ENCODE results near the gene BRSK1.
A peak's percentile ranks its signal among the peaks of the same experiment; 100 is the strongest.

Gene BRSK1

DNA sequence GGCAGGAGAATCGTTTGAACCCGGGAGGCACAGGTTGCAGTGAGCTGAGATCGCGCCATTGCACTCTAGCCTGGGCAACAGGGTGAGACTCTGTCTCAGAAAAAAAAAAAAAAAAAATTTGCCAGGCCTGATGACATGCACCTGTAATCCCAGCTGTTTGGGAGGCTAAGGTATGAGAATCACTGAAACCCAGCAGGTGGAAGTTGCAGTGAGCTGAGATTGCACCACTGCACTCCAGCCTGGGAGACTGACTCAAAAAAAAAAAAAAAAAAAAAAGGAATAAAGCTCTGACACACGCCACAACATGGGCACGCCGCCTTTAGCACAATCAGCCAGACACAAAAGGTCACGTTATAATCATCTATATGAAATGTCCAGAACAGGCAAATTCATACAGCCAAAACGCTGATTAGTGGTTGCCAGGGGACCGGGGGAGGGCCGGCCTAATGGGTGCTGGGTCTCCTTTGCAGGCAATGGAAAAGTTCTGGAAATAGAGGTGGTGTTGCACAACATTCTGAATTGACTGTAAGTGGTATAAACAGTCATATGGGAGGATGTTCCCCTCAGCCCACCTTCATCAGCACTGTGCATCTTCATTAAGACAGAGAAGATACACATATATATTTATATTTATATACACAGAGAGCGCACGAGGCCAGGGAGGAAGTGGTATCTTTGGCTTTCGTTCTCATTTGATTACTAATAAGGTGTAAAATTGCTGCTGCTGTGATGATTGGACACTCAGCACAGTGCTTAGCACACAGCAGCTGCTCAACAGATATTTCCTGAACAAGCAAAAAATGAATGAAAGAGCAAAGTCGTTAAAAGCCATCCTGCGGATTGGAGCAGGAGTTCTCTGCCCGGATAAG is 7.7 kb upstream of the BRSK1 start:
- TF ChIP-seq, protein P1, sequence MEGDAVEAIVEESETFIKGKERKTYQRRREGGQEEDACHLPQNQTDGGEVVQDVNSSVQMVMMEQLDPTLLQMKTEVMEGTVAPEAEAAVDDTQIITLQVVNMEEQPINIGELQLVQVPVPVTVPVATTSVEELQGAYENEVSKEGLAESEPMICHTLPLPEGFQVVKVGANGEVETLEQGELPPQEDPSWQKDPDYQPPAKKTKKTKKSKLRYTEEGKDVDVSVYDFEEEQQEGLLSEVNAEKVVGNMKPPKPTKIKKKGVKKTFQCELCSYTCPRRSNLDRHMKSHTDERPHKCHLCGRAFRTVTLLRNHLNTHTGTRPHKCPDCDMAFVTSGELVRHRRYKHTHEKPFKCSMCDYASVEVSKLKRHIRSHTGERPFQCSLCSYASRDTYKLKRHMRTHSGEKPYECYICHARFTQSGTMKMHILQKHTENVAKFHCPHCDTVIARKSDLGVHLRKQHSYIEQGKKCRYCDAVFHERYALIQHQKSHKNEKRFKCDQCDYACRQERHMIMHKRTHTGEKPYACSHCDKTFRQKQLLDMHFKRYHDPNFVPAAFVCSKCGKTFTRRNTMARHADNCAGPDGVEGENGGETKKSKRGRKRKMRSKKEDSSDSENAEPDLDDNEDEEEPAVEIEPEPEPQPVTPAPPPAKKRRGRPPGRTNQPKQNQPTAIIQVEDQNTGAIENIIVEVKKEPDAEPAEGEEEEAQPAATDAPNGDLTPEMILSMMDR (IDR thresholded peaks at IDR 0.05; ENCODE audit: insufficient read depth, low read depth, low read length, missing control alignments), result no peak
- no peak overlapping the region for H3K4me3 ChIP-seq (ENCODE audit: low read length)
- DNase-seq (ENCODE audit: low read depth), result no peak

DNA sequence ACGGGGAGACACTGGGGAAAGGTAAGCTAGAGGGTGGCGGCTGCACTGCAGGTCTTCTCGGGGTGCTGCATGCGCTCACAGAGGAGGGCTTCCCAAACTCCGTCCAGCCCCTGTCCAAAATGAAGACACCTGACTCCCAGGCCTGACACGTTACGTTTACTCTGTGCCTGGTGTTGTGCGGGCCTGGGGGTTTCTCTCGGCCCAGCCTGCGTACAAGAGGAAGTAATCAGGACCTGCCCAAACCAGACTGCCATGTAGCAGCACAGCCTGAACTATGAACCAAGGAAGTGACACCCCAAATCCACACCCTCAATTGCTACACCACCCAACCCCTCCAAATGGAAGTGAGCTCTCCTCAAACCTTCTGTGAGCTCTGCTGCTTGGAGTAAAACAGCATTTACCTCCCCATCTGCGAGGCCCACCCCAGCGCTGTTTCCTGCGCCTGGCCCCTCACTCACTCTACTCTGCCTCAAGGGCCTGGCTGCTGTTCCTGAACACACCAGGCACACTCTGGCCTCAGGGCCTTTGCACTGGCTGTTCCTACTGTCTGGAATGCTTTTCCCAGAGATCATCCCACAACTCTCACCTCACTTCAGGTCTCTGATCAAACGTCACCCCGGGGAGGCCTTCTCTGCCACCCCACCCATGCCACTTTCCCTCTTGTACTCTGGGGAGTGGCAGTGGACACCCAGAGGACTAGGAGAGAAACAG is 6.9 kb upstream of the BRSK1 start:
- no peak overlapping the region for H3K4me3 ChIP-seq (ENCODE audit: low read length)
- DNase-seq (ENCODE audit: low read depth), result no peak
- TF ChIP-seq, protein P1 (IDR thresholded peaks at IDR 0.05; ENCODE audit: insufficient read depth, low read depth, low read length, missing control alignments), result no peak

DNA sequence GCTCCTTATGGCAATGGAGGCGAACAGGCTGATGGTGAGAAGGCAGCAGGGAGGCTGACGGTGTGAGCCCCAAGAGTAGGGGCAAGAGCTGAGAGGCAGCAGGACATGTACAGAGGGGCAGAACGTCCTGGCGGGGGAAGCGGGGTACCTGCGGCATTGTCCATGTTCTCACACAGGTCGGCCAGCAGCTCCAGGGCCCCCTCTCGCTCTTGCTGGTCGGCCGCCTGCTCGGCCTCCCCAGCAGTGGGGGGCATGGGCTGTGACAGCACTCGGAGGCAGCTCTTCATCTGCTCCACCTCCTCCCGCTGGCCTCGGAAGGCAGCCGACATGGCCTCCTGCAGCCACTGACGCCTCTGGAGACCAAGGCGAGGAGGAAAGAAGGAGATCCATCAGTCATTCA is 6.3 kb upstream of the BRSK1 start:
- H3K4me3 ChIP-seq (ENCODE audit: low read length), result no peak overlapping the region
- DNase-seq (ENCODE audit: low read depth), result no peak
- TF ChIP-seq, protein P1 (IDR thresholded peaks at IDR 0.05; ENCODE audit: insufficient read depth, low read depth, low read length, missing control alignments), result no peak

DNA sequence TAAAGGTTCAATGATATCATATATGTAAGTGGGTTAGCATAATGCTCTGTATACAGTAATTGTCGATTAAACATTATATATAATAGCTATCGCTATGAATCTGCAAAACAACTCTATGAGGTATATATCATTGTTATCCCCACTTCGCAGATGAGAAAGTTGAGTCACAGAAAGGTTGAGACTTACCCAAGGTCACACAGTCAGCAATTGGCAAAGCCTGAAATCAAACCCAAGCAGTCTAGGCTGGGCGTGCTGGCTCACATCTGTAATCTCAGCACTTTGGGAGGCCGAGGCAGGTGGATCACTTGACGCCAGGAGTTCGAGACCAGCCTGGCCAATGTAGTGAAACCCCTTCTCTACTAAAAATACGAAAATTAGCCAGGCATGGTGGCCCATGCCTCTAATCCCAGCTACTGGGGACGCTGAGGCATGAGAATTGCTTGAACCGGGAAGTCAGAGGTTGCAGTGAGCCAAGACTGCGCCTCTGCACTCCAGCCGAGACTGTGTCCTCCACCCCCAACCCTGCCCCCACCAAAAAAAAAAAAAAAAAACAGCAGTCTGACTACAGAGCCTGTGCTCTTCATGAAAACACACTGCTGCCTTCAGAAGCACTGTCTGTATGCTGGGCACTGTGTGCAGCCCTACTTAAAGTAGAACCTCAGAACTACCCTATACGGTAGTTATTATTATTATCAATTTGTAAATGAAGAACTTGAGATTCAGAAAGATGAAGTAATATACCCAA is 5.2 kb upstream of the BRSK1 start:
- H3K4me3 ChIP-seq (ENCODE audit: low read length), result peak overlapping the region; percentile 94
- TF ChIP-seq, protein P1 (IDR thresholded peaks at IDR 0.05; ENCODE audit: insufficient read depth, low read depth, low read length, missing control alignments), result no peak
- DNase-seq (ENCODE audit: low read depth), result no peak

DNA sequence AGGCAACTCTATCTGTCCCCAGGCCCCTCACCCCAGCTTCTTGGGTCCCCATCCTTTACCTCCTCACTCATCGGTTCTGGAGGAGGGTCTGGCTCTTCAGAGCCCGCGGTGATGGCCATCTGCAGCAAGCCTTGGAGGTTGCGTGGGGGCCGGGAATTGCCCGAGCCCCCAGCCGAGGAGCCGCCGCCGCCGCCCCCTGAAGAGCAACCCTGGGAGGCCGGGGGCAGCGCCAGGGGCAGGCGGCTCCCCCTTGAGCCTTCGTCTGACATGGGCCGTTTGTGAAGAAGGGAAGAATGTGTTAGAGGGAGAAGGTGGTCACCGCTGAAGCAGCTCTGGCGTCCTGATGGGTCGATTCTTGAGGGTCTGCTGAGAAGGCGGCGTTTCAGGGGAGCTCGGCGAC is 4.5 kb upstream of the BRSK1 start:
- no peak for DNase-seq (ENCODE audit: low read depth)
- H3K4me3 ChIP-seq (ENCODE audit: low read length), result peak overlapping the region; percentile 94
- TF ChIP-seq, protein P1 (IDR thresholded peaks at IDR 0.05; ENCODE audit: insufficient read depth, low read depth, low read length, missing control alignments), result no peak

DNA sequence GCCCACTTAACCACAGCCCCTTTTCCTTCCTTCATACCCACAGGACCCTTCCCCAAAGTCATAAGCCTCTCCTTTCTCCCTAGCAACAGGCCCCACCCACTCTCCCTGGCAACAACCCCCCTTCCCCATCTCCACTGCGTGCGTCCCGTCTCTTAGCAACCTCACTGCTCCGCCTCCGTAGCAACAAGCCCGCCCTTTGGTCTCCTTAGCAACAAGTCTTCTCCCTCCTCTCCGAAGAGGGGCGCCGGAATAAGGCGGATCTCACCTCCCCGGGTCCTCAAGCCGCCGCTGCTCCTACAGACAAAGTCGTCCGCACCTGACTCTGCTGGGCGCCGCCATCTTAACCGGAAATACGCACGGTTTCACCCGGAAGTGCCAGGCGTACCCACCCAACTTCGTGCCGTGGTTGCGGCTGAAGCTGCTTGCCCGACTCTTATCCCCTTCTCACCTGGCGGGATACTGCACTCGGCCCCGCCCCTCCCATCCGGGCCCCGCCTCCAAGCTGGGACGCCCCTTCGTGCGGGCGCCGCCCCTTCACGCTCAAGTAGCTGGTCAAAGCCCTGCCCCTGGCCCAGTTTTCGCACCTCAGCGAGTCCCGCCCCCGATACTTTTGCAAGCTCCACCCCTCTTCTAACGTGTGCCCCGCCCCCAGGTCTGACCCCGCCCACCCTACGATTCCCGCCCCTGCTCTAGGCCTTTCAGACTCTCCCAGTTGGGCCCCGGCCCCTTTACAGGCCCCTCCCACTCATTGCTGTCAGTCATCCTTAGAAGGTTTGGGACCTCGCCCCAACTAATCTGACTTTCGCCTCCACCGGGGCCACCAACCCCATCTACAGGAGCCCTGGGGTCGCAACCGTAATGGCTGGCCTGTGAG is 3.8 kb upstream of the BRSK1 start, which contains the start of gene HSPBP1:
TSS of gene HSPBP1 (minus strand) at position 341 of the 874 bp plus-strand sequence. CDS start 502 bp downstream, outside the sequence.
- peak within 1 kb of the TSS; percentile 94 for H3K4me3 ChIP-seq (ENCODE audit: low read length)
- peak; percentile 99 for DNase-seq (ENCODE audit: low read depth)
- TF ChIP-seq, protein P1 (IDR thresholded peaks at IDR 0.05; ENCODE audit: insufficient read depth, low read depth, low read length, missing control alignments), result no peak

Data from epithelial cell of esophagus (primary cell).